Glomerular endothelial cell (primary cell): Measurements from ENCODE around the gene ATP10B. TPM values are rescaled to one million over a fixed set of nuclear protein-coding genes. Genes with fewer than 3 reads are reported as not detected.
"Not testable (repeated sequence)": the region's sequence is repeated elsewhere in the genome, so short reads cannot be mapped to it uniquely, and the experiment has no call there.

ENCODE experiments used
- DNase-seq: peaks from one replicate; pipeline ENCODE4 v3.0.0-alpha.2; 2011; ENCODE audit warnings: low read depth, low spot score; ENCODE audit errors: extremely low read depth
- total RNA-seq: library from RNA; depleted of rRNA; stranded (reverse); fragments of >200 nt; gene quantifications from 2 replicates; pipeline ENCODE4 v1.2.3, GENCODE V29; 2015

The ATP10B gene
- total RNA-seq, 1 donor from 2014 or later, result under 0.01 TPM

GRCh38 chr5:160769301-160769700, 82.7 kb downstream of the ATP10B start:
- no peak for DNase-seq

GRCh38 chr5:160767062-160767461, 84.9 kb downstream of the ATP10B start:
- DNase-seq, result no peak

GRCh38 chr5:160760008-160760407, 92.0 kb downstream of the ATP10B start:
- no peak for DNase-seq

GRCh38 chr5:160757194-160757593, 94.8 kb downstream of the ATP10B start:
- no peak for DNase-seq

GRCh38 chr5:160750938-160751657, 100.9 kb downstream of the ATP10B start:
- DNase-seq, result no peak

- DNase-seq, result no peak
These were observed 102.3 kb downstream of the ATP10B start for GRCh38 chr5:160749682-160750081.

GRCh38 chr5:160749026-160749425, 103.0 kb downstream of the ATP10B start:
- DNase-seq, result no peak

GRCh38 chr5:160747987-160748386, 104.0 kb downstream of the ATP10B start:
- DNase-seq, result no peak

- DNase-seq, result no peak
These were observed 104.5 kb downstream of the ATP10B start for GRCh38 chr5:160747559-160747958.

GRCh38 chr5:160744268-160745101, 107.5 kb downstream of the ATP10B start:
- DNase-seq, result no peak

- no peak for DNase-seq
These were observed 109.0 kb downstream of the ATP10B start for GRCh38 chr5:160743027-160743426.

GRCh38 chr5:160742446-160742845, 109.6 kb downstream of the ATP10B start:
- no peak for DNase-seq

- DNase-seq, result no peak
These were observed 124.6 kb downstream of the ATP10B start for GRCh38 chr5:160727296-160727997.

GRCh38 chr5:160726721-160727120, 125.3 kb downstream of the ATP10B start:
- no peak for DNase-seq

- DNase-seq, result no peak
These were observed 131.2 kb downstream of the ATP10B start for GRCh38 chr5:160720822-160721221.

- DNase-seq, result not testable (repeated sequence)
These were observed 136.5 kb downstream of the ATP10B start for GRCh38 chr5:160715508-160715907.

- no peak for DNase-seq
These were observed 148.3 kb downstream of the ATP10B start for GRCh38 chr5:160703547-160704189.

- DNase-seq, result no peak
These were observed 149.1 kb downstream of the ATP10B start for GRCh38 chr5:160702934-160703333.

GRCh38 chr5:160702311-160702803, 149.7 kb downstream of the ATP10B start:
- no peak for DNase-seq

GRCh38 chr5:160701403-160701802, 150.6 kb downstream of the ATP10B start:
- DNase-seq, result no peak

GRCh38 chr5:160699301-160699700, 152.7 kb downstream of the ATP10B start:
- no peak for DNase-seq
